Measurements from ENCODE around the gene PADI2. TPM values are rescaled to one million over a fixed set of nuclear protein-coding genes. Genes with fewer than 3 reads are reported as not detected.

Gene PADI2
- total and polyA plus RNA-seq, 2 experiments from 2014 or later, result 1.7 to 4.3 TPM

- no peaks in the 10 kb centered on the region for H4K20me1 ChIP-seq (replicated peaks; ENCODE audit: insufficient read depth)
- peaks cover 3% of the 10 kb centered on the region; the same call in 1 of the 3 replicates for H3K9me3 Mint-ChIP-seq
- H3K79me2 ChIP-seq (replicated peaks; ENCODE audit: insufficient read depth), result no peaks in the 10 kb centered on the region
- peaks cover 8% of the 10 kb centered on the region; the same call in 1 of the 2 replicates for H3F3A ChIP-seq (replicated peaks; ENCODE audit: low read depth)
- no peak overlapping the region for H3K4me3 ChIP-seq
- no peak overlapping the region for H3K27ac ChIP-seq (ENCODE audit: low read depth)
- no peak overlapping the region for H3K4me2 ChIP-seq
- peaks cover 22% of the 10 kb centered on the region for H3K4me1 Mint-ChIP-seq
- no peak for ATAC-seq
- no peak overlapping the region for H3K4me3 Mint-ChIP-seq
- DNase-seq (ENCODE audit: low spot score), result no peak
- peaks cover 35% of the 10 kb centered on the region for H3K4me1 ChIP-seq (ENCODE audit: insufficient read depth)
- H3K27ac Mint-ChIP-seq, result no peak overlapping the region
- TF ChIP-seq, protein P1, sequence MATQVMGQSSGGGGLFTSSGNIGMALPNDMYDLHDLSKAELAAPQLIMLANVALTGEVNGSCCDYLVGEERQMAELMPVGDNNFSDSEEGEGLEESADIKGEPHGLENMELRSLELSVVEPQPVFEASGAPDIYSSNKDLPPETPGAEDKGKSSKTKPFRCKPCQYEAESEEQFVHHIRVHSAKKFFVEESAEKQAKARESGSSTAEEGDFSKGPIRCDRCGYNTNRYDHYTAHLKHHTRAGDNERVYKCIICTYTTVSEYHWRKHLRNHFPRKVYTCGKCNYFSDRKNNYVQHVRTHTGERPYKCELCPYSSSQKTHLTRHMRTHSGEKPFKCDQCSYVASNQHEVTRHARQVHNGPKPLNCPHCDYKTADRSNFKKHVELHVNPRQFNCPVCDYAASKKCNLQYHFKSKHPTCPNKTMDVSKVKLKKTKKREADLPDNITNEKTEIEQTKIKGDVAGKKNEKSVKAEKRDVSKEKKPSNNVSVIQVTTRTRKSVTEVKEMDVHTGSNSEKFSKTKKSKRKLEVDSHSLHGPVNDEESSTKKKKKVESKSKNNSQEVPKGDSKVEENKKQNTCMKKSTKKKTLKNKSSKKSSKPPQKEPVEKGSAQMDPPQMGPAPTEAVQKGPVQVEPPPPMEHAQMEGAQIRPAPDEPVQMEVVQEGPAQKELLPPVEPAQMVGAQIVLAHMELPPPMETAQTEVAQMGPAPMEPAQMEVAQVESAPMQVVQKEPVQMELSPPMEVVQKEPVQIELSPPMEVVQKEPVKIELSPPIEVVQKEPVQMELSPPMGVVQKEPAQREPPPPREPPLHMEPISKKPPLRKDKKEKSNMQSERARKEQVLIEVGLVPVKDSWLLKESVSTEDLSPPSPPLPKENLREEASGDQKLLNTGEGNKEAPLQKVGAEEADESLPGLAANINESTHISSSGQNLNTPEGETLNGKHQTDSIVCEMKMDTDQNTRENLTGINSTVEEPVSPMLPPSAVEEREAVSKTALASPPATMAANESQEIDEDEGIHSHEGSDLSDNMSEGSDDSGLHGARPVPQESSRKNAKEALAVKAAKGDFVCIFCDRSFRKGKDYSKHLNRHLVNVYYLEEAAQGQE (IDR thresholded peaks at IDR 0.05; ENCODE audit: unreplicated experiment), result no peak
- TF ChIP-seq POLR2AphosphoS5 (IDR thresholded peaks at IDR 0.05; ENCODE audit: low read depth) (no peak), STAT1 (IDR thresholded peaks at IDR 0.05; ENCODE audit: unreplicated experiment) (no peak)
- H3K27me3 Mint-ChIP-seq (ENCODE audit: insufficient read depth, low read depth, poor library complexity), result peaks cover 10% of the 10 kb centered on the region
- 0 out of 3 replicates have a peak, but pooled peaks cover 2% of the 10 kb centered on the region for H3K36me3 Mint-ChIP-seq (ENCODE audit: low read depth)
- H3K36me3 ChIP-seq (ENCODE audit: insufficient read depth), result no peaks in the 10 kb centered on the region; the same call in 1 of the 2 replicates
- H2AFZ ChIP-seq, result no peak overlapping the region; the same call in 1 of the 2 replicates
- no peaks in the 10 kb centered on the region for H3K27me3 ChIP-seq (ENCODE audit: insufficient read depth)
- H3K9me2 ChIP-seq (ENCODE audit: insufficient read depth), result no peaks in the 10 kb centered on the region
Measured at GRCh38 chr1:17061892-17062291, 57.4 kb downstream of the PADI2 start.

- 0 out of 3 replicates have a peak, but pooled peaks cover 2% of the 10 kb centered on the region for H3K36me3 Mint-ChIP-seq (ENCODE audit: low read depth)
- ATAC-seq (no peak), DNase-seq (ENCODE audit: low spot score) (no peak)
- Histone ChIP-seq H3K27ac (ENCODE audit: low read depth) (no peak overlapping the region), H3K27me3 (ENCODE audit: insufficient read depth) (no peaks in the 10 kb centered on the region), H3K4me2 (no peak overlapping the region), H3K4me3 (no peak overlapping the region), H3K9me2 (ENCODE audit: insufficient read depth) (no peaks in the 10 kb centered on the region), H2AFZ (no peak overlapping the region; the same call in 1 of the 2 replicates), H3F3A (replicated peaks; ENCODE audit: low read depth) (peaks cover 8% of the 10 kb centered on the region; the same call in 1 of the 2 replicates), H4K20me1 (replicated peaks; ENCODE audit: insufficient read depth) (no peaks in the 10 kb centered on the region), H3K36me3 (ENCODE audit: insufficient read depth) (no peaks in the 10 kb centered on the region; the same call in 1 of the 2 replicates), H3K4me1 (ENCODE audit: insufficient read depth) (peaks cover 35% of the 10 kb centered on the region), H3K79me2 (replicated peaks; ENCODE audit: insufficient read depth) (no peaks in the 10 kb centered on the region)
- peaks cover 22% of the 10 kb centered on the region for H3K4me1 Mint-ChIP-seq
- H3K27ac Mint-ChIP-seq, result no peak overlapping the region
- H3K27me3 Mint-ChIP-seq (ENCODE audit: insufficient read depth, low read depth, poor library complexity), result peaks cover 10% of the 10 kb centered on the region
- H3K9me3 Mint-ChIP-seq, result peaks cover 3% of the 10 kb centered on the region; the same call in 1 of the 3 replicates
- H3K4me3 Mint-ChIP-seq, result no peak overlapping the region
- TF ChIP-seq, protein P1 (IDR thresholded peaks at IDR 0.05; ENCODE audit: unreplicated experiment), result no peak
- TF ChIP-seq CREB1 (CRISPR knock-in tag; IDR thresholded peaks at IDR 0.05; ENCODE audit: low read depth) (no peak), POLR2AphosphoS5 (IDR thresholded peaks at IDR 0.05; ENCODE audit: low read depth) (no peak), JUNB (IDR thresholded peaks at IDR 0.05; ENCODE audit: unreplicated experiment) (no peak), ZNF331 (CRISPR knock-in tag; IDR thresholded peaks at IDR 0.05; ENCODE audit: low read depth) (no peak), ETS1 (IDR thresholded peaks at IDR 0.05) (no peak), ZNF114 (CRISPR knock-in tag; IDR thresholded peaks at IDR 0.05) (no peak), EZH2 (IDR thresholded peaks at IDR 0.05; ENCODE audit: low read depth, unreplicated experiment) (no peak), NANOG (IDR thresholded peaks at IDR 0.05; ENCODE audit: borderline replicate concordance) (no peak), EZH2phosphoT487 (IDR thresholded peaks at IDR 0.05; ENCODE audit: unreplicated experiment) (no peak)
Measured at GRCh38 chr1:17061486-17061885, 57.8 kb downstream of the PADI2 start.
